Esophagus muscularis mucosa (tissue), 4 donors: ENCODE results near the gene PCNX3. TPM values are rescaled to one million over a fixed set of nuclear protein-coding genes. Genes with fewer than 3 reads are reported as not detected.

Experiments
- DNase-seq: peaks from one replicate; pipeline ENCODE4 v3.0.0-alpha.2; 2017; ENCODE audit errors: extremely low spot score
- H3K27ac ChIP-seq, 4 donors: fragments of 200-600 bp; sonication (generic); replicated peaks in 1 of 4; 1 replicate in 3 of 4; 2 replicates in 1 of 4; pipeline ENCODE4 v1.5.1; 2016 to 2019; ENCODE audit warnings: mild to moderate bottlenecking in 1 of 4
- H3K27me3 ChIP-seq, 4 donors: fragments of 200-600 bp; sonication (generic); one replicate each; pipeline versions ENCODE4 v1.5.1 to v1.6.0; 2016 to 2019
- H3K36me3 ChIP-seq, 4 donors: fragments of 200-600 bp; sonication (generic); one replicate each; pipeline ENCODE4 v1.5.1; 2016 to 2019
- H3K4me1 ChIP-seq, 4 donors: fragments of 200-600 bp; sonication (generic); one replicate each; pipeline ENCODE4 v1.5.1; 2016 to 2019
- H3K4me3 ChIP-seq, 4 donors: fragments of 200-600 bp; sonication (generic); 1 replicate in 2 of 4; 2 replicates in 2 of 4; pipeline ENCODE4 v1.5.1; 2016 to 2019; ENCODE audit warnings: mild to moderate bottlenecking in 4 of 4, moderate library complexity in 1 of 4
- H3K9me3 ChIP-seq, 4 donors: fragments of 200-600 bp; sonication (generic); 1 replicate in 3 of 4; 2 replicates in 1 of 4; pipeline ENCODE4 v1.5.1; 2016 to 2019
- CTCF ChIP-seq, 3 experiments: fragments of 200-600 bp in 2 of 3; fragments of 450-650 bp in 1 of 3; sonication (generic) in 2 of 3; IDR thresholded peaks; one replicate each; pipeline ENCODE4 v1.5.1; 2017 to 2019; ENCODE audit warnings: antibody characterized with exemption in 3 of 3, mild to moderate bottlenecking in 2 of 3, moderate library complexity in 1 of 3
- EP300 ChIP-seq: sonication (generic); formaldehyde crosslinking; IDR thresholded peaks from one replicate; pipeline ENCODE4 v1.6.1; 2017; ENCODE audit warnings: antibody characterized with exemption
- POLR2A ChIP-seq: fragments of 450-650 bp; IDR thresholded peaks from one replicate; pipeline ENCODE4 v1.6.1; 2017; ENCODE audit warnings: antibody characterized with exemption, moderate library complexity, mild to moderate bottlenecking, low read depth
- POLR2AphosphoS5 ChIP-seq, 2 donors: sonication (generic); formaldehyde crosslinking; IDR thresholded peaks; one replicate each; pipeline ENCODE4 v1.6.1; 2017; ENCODE audit warnings: antibody characterized with exemption in 2 of 2
- WGBS: methylation state at CpG from one replicate; pipeline ENCODE4 v1.1.5; 2018; 5-methylcytosine and 5-hydroxymethylcytosine counted together
- intact Hi-C: fragments of 100-400 bp; cut with DNase I; formaldehyde crosslinking; loops from one replicate; pipeline ENCODE4 v1.15.1; 2023
- total RNA-seq, 4 donors: library from RNA; depleted of rRNA; stranded (reverse); fragments of >200 nt; gene quantifications; one replicate each; pipeline versions ENCODE4 v1.1.0 to v1.2.1, GENCODE V29; 2016

The PCNX3 gene
- total RNA-seq, 4 donors from 2014 or later: 21.4 to 43.1 (median 27.1) TPM

DNA sequence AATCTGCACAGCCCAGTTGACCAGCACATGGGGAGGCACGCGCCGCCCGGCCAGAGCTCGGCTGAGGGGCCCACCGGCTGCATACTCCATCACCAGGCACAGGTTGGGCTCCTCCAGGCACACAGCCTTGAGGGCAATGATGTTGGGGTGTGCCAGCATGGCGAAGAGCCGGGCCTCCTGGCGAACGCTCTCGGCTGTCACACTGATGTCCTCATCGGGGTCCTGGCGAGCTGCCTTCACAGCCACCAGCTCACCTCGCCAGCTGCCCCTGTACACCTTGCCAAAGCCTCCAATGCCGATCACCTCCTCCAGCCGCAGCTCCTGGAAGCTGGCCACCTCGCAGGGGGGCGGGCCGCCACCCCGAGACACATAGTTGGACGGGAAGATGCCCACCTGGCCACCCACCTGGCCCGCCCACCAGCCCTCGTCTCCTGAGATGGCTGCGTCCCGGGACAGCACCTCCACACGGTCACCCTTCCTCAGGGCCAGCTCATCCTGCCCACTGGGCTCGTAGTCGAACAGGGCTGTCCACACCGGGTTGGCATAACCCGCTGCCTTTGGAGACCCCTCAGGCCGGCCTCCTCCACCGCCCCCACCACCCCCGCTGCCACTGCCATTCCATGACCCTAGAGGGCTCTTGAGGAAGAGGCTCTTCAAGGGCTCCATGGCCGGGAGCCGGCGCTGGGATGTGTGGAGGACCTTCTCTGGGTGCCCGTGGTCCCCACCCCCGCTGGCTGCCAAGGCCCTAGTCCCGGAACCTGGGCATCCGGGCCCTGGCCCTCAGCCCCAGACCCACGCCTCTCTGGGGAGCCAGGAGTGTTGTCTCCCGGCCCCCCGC, 2.3 kb upstream of the PCNX3 start:
- intact Hi-C loops: no loop called here
- DNase-seq: no peak
- Histone ChIP-seq H3K27ac (peak overlapping the region; percentile 87 to 97 (median 96)), H3K9me3 (no peaks in the 10 kb centered on the region), H3K4me3 (peak overlapping the region; percentile 72 to 96 (median 80)), H3K27me3 (no peaks in the 10 kb centered on the region), H3K4me1 (peaks cover 58 to 75% (median 73%) of the 10 kb centered on the region in 4 donors), H3K36me3 (peaks cover 12 to 47% (median 42%) of the 10 kb centered on the region in 4 donors)
- TF ChIP-seq EP300 (no peak), POLR2A (no peak), POLR2AphosphoS5 (IDR thresholded peaks at IDR 0.05) (no peak), CTCF (IDR thresholded peaks at IDR 0.05) (no peak)
- 3% methylated on average over 7 of the region's 43 CpGs for WGBS

- Histone ChIP-seq H3K4me1 (peaks cover 33 to 53% (median 48%) of the 10 kb centered on the region in 4 donors), H3K27ac (peak overlapping the region; percentile 87 to 97 (median 94)), H3K9me3 (no peaks in the 10 kb centered on the region), H3K36me3 (peaks cover 26 to 57% (median 55%) of the 10 kb centered on the region in 4 donors), H3K4me3 (peak overlapping the region; percentile 72 to 96 (median 82)), H3K27me3 (no peaks in the 10 kb centered on the region)
- intact Hi-C loops: loop anchor here (2.0 kb wide), 1 partner anchor 41 kb away; no protein-coding TSS in a partner anchor
- TF ChIP-seq POLR2A: no peak
- TF ChIP-seq EP300: no peak
- WGBS: 0% methylated on average over 18 of the region's 50 CpGs
- no peak for DNase-seq
Measured at GRCh38 chr11:65615950-65616574, 486 bp downstream of the PCNX3 start.

DNA sequence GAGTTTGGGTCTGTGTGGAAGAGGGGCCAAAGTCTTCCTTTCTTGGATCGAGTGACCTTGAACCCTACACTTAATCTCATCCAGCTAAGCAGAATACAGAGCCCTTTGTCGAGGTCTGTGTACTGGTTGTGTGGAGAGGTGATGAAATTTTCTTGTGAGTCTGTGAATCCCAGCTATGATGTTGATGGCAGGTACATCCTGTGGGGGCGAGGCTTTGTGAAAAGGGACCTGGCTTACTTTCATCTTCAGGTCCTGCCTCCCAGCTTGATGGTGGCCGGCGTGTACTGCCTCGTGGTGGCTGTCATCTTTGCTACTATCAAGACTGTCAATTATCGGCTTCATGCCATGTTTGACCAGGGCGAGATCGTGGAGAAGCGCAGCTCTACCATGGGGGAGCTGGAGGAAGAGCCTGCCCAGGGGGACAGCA, 1.0 kb downstream of the PCNX3 start:
- no peak for DNase-seq
- WGBS: 63% methylated on average over 7 of the region's 10 CpGs
- Histone ChIP-seq H3K27me3 (no peaks in the 10 kb centered on the region), H3K27ac (peak overlapping the region; percentile 87 to 97 (median 94)), H3K36me3 (peaks cover 26 to 63% (median 59%) of the 10 kb centered on the region in 4 donors), H3K4me3 (peak overlapping the region; percentile 72 to 96 (median 82)), H3K9me3 (no peaks in the 10 kb centered on the region), H3K4me1 (peaks cover 31 to 48% (median 43%) of the 10 kb centered on the region in 4 donors)
- TF ChIP-seq POLR2AphosphoS5 (IDR thresholded peaks at IDR 0.05) (no peak), POLR2A (no peak), CTCF (IDR thresholded peaks at IDR 0.05) (no peak), EP300 (no peak)
- intact Hi-C loops: no loop called here

DNA sequence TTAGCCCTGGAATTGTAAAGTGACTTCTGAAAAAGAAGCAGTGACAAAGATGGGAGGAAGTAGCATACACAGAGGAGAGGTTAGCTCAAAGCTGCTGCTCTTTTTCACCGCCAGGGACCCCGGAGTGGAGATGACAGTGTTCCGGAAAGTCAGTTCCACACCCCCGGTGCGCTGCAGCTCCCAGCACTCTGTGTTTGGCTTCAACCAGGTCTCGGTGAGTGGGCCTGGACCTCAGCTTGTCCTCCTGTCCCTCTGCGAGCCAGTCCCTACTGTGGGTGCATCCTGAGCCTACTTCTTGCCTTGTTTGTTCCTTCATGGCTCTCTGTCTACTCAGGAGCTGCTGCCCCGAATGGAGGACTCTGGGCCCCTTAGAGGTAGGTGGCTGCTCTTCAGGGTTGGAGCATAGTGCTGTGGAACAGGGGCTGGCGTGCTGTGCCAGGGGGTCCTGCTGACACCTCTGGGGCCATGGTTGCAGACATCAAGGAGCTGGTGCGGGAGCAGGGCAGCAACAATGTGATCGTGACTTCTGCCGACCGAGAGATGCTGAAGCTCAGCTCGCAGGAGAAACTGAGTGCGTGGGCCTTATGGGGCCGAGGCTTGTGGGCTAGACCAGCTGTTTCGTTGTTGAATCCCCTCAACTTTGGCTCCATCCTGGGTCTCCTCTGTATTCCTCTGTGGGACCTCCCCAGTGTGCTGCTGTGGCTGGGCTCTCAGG, 1.7 kb downstream of the PCNX3 start:
- Histone ChIP-seq H3K36me3 (peaks cover 29 to 63% (median 59%) of the 10 kb centered on the region in 4 donors), H3K9me3 (no peaks in the 10 kb centered on the region), H3K4me1 (peaks cover 24 to 41% (median 36%) of the 10 kb centered on the region in 4 donors), H3K4me3 (peak overlapping the region in 3 of 4 donors; percentile 72 to 96 (median 82)), H3K27ac (no peak overlapping the region), H3K27me3 (no peaks in the 10 kb centered on the region)
- no peak for DNase-seq
- 93% methylated on average over 11 of the region's 17 CpGs for WGBS
- intact Hi-C loops: no loop called here
- no peak for TF ChIP-seq POLR2AphosphoS5 (IDR thresholded peaks at IDR 0.05)
- no peak for TF ChIP-seq EP300
- no peak for TF ChIP-seq POLR2A
- TF ChIP-seq CTCF (IDR thresholded peaks at IDR 0.05): no peak
